Stimulated activated CD8-positive, alpha-beta memory T cell treated with anti-CD3 and anti-CD28 coated beads, Interleukin-15, amount 100 ng/mL, for 1 hour (primary cell): ENCODE results near the gene BTBD18.
"Not testable (repeated sequence)": the region's sequence is repeated elsewhere in the genome, so short reads cannot be mapped to it uniquely, and the experiment has no call there.

ENCODE experiments used
- DNase-seq: peaks from one replicate; pipeline ENCODE4 v3.0.0-alpha.2; 2020; ENCODE audit warnings: low read depth

BTBD18 gene

GRCh38 chr11:57732661-57733060 lies 19.0 kb downstream of the BTBD18 start:
- no peak for DNase-seq

DNA sequence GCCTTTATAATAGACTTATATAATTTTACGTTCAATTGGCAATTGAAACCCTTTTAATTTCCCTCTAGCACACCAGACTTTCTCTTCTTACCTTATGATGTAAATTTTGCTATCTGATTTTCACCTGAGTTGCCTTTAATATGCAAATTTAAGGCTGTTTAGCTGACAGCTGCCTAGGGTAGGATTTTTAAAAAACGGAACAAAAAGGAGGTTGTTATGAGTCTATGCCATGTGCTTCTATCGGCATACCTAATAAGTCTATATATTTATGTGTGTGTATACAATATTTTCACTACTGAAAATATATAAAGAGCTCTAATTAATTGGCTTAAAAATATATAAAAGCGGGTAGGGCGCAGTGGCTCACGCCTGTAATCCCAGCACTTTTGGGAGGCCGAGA lies 22.1 kb downstream of the BTBD18 start:
- no peak for DNase-seq

DNA sequence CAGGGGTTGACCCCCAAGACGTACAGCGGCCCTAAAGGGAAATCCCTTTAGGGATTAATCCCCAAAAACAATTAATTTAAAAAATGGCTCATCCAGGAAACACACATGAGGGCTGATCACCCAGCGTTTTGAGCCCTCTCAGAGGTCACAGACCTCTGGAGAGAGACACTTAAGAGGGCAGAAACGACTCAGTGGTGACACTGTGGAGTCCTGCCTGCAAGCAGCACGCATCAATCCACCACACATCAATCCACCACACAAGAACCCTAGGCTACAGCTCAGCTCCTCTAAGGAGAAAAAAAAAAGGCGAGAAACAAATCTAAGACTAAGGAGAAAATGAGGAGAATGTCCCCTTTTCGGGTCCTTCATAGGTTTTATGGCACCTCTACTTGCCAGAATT lies 22.8 kb downstream of the BTBD18 start:
- DNase-seq, result no peak

DNA sequence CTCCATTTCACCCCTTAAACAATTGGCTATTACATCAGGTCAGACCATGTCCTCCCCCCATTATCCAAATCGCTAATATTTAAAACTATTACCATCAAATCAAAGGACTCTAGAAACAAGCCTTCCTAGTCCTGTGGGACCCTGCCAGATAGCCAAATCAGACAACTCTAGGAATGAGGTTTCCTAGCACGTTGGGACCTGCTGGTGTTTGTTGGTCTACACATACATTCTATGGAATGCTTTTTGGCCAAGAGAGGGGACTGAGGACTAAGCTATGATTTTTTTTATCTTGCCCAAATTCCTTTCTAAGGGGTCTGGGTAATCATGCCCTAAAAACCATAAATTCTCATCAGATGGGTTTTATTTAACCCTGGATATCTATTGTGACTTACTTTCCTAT lies 24.4 kb downstream of the BTBD18 start:
- DNase-seq, result no peak

GRCh38 chr11:57716726-57717125 lies 34.9 kb downstream of the BTBD18 start:
- not testable (repeated sequence) for DNase-seq

DNA sequence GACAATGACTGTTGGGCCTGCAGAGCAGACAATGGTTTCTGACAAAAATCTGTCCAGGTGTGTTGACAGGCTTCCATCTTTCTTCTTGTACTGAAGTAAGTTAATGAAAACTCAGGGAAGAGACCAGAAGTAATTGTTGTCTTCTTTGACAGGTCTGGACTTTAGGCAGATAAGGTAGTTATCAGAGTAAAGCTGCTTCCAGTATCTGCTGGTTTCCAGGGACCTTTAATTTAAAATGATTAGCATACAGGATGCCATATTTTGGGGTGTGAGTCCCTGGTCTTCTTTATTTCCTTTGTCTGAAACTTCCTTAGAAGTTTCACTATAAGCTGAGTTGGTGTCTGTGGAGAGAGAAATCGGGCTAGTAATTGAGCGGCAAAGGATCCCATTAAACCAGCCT lies 37.8 kb downstream of the BTBD18 start:
- DNase-seq, result no peak

DNA sequence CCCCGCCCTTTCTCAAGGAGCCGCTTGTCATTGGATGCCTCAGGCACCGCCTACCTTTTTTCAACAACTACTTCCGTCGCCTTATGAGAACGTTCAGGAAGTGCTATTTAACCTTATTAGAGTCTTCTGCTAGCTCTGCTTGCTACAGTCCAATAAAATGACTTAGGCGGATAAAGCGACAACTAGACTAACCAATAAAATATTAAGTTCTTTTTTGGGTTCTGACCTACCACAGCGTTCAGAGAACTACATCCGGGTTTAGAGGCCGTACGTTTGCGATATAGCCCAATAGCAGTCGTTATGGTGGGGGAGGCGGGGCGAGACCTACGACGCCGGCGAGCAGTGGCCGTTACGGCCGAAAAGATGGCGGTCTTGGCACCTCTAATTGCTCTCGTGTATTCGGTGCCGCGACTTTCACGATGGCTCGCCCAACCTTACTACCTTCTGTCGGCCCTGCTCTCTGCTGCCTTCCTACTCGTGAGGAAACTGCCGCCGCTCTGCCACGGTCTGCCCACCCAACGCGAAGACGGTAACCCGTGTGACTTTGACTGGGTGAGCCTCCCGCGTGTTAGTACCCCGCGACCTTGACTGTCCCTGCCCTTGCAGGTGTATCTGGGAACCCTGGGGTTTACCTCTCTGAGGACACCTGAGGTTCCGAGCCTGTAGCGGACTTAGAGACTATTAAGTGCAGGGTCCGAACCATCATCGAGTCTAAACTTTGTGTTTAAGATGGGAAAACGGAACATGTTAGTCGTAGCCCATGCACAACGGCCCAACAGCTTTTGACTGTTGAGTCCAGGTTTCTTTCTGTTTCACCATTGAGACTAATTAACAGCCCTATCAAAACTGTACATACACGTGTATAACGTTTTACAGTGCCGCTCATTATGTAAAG lies 39.1 kb downstream of the BTBD18 start, which contains the start of gene TMX2:
TMX2 (plus strand) TSS at position 338 of the 895 bp plus-strand sequence; CDS start at position 364, 26 bp downstream.
- peak; percentile 78 for DNase-seq

DNA sequence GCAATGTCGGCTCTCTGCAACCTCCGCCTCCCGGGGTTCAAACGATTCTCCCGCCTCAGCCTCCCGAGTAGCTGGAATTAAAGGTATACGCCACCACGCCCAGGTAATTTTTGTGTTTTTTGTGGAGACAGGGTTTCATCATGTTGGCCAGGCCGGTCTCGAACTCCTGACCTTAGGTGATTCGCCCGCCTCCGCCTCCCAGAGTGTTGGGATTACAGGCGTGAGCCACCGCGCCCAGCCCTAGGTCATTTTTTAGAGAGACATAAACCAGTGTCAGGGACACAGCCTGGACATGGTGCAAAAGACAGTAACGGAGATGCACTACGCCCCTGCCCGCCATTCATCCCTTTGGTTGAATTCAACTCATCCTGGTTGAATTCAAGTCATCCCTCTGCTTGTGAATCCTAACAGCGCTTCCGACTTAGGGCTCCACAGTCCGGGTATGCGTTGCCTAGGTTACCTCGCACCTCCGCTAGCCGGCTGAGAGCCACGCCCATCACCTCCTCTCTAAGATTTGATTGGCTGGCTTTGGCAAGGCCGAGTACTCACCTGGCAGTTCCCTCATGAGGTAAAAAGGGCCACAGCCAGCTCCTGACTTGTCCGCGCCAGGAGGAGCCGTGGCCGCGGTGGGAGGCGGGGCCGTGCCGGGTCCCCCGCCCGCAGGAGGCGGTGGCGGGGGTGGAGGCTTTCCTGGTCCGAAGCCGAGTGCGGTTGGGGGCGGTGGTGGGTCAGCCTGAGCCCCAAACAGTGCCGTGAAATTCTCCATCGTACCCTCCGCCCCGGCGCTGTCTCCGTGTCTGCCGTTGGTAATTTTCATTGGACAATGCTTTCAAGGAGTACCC lies 40.0 kb downstream of the BTBD18 start, which contains the start of gene MED19:
MED19 (minus strand) TSS at position 802 of the 842 bp plus-strand sequence; CDS start at position 766, 36 bp downstream.
- peak; percentile 36 for DNase-seq

GRCh38 chr11:57709802-57710367 lies 41.7 kb downstream of the BTBD18 start:
- no peak for DNase-seq

- not testable (repeated sequence) for DNase-seq
Observed at GRCh38 chr11:57705432-57705831, 46.2 kb downstream of the BTBD18 start.

GRCh38 chr11:57704932-57705331 lies 46.7 kb downstream of the BTBD18 start:
- no peak for DNase-seq

GRCh38 chr11:57703341-57703740 lies 48.3 kb downstream of the BTBD18 start:
- DNase-seq, result no peak

DNA sequence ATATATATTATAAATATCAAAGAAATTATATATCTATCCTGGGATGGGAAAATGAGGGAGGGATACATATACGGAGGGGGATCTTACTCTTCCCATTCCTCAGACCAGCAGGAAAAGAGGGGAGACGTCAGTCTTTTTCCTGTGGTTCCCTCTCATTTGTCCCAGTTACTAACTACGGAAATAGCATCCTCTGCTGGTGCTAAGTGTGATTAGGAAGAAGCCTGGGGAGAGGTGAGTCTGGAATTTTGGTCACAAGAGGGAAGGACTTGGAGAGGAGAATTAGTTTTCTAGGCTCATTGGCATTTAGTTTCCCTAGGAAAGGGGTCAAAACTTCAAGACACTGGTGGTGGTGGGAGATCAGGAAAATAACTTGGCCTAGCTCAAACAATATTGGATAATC lies 51.2 kb downstream of the BTBD18 start:
- no peak for DNase-seq

DNA sequence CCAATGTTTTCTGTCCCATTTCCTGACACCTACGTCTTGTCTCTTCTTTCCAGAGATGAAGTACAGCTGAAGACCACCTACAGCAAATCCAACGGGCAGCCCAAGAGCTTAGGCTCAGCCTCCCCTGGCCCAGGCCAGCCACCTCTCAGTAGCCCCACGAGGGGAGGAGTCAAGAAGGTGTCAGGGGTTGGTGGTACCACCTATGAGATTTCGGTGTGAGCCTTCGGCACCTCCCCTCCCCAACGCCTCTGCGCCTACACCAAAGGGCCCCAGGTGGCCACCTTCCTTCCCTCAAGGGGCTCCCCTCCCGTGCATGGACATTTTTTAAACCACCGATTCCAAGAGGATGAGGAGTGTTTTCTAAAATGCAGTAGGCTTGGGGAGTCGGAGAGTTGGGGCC lies 51.8 kb downstream of the BTBD18 start:
- DNase-seq, result no peak

GRCh38 chr11:57698843-57699365 lies 52.7 kb downstream of the BTBD18 start:
- no peak for DNase-seq
